Measurements from ENCODE around the gene OTUD7B. TPM values are rescaled to one million over a fixed set of nuclear protein-coding genes. Genes with fewer than 3 reads are reported as not detected.

Gene OTUD7B
- total RNA-seq, 3 donors from 2014 or later (not counting 1 experiment from before 2014, with no cell fraction given): 10.6 to 19.6 (median 12.3) TPM

GRCh38 chr1:149993764-149994163 lies 16.8 kb downstream of the OTUD7B start:
- DNase-seq: no peak
- Histone ChIP-seq H3K36me3 (ENCODE audit: control insufficient read depth, insufficient read depth, low read length) (peaks cover 2% of the 10 kb centered on the region), H3K27ac (ENCODE audit: low read length) (no peak overlapping the region), H3K4me3 (ENCODE audit: low read length) (no peak overlapping the region), H3K4me1 (ENCODE audit: control insufficient read depth, insufficient read depth, low read length) (no peaks in the 10 kb centered on the region), H3K9me3 (ENCODE audit: control insufficient read depth, insufficient read depth, low read length) (no peaks in the 10 kb centered on the region), H3K27me3 (ENCODE audit: control insufficient read depth, insufficient read depth, low read length) (no peaks in the 10 kb centered on the region)
- no peak for TF ChIP-seq CTCF (IDR thresholded peaks at IDR 0.05)
- Mint-ChIP-seq H3K9me3 (no peaks in the 10 kb centered on the region), H3K36me3 (no peaks in the 10 kb centered on the region), H3K4me1 (peaks cover 20 to 26% of the 10 kb centered on the region in 2 donors), H3K27me3 (ENCODE audit: low read depth in 2 of 2) (no peaks in the 10 kb centered on the region), H3K4me3 (no peak overlapping the region), H3K27ac (no peak overlapping the region)
- no peak for ATAC-seq
- intact Hi-C loops (cut with micrococcal nuclease): no loop called here

GRCh38 chr1:149993181-149993580 lies 17.3 kb downstream of the OTUD7B start:
- Mint-ChIP-seq H3K4me3 (no peak overlapping the region), H3K27ac (no peak overlapping the region), H3K27me3 (ENCODE audit: low read depth in 2 of 2) (no peaks in the 10 kb centered on the region), H3K4me1 (peaks cover 20% of the 10 kb centered on the region in 2 donors), H3K9me3 (no peaks in the 10 kb centered on the region), H3K36me3 (no peaks in the 10 kb centered on the region)
- Histone ChIP-seq H3K27me3 (ENCODE audit: control insufficient read depth, insufficient read depth, low read length) (no peaks in the 10 kb centered on the region), H3K9me3 (ENCODE audit: control insufficient read depth, insufficient read depth, low read length) (no peaks in the 10 kb centered on the region), H3K4me3 (ENCODE audit: low read length) (no peak overlapping the region), H3K4me1 (ENCODE audit: control insufficient read depth, insufficient read depth, low read length) (no peaks in the 10 kb centered on the region), H3K36me3 (ENCODE audit: control insufficient read depth, insufficient read depth, low read length) (peaks cover 2% of the 10 kb centered on the region), H3K27ac (ENCODE audit: low read length) (no peak overlapping the region)
- no peak for TF ChIP-seq CTCF (IDR thresholded peaks at IDR 0.05)
- ATAC-seq (no peak), DNase-seq (no peak)
- intact Hi-C loops (cut with micrococcal nuclease): no loop called here
- WGBS (ENCODE audit: insufficient coverage): 83% methylated on average over 1 of the region's 1 CpG

GRCh38 chr1:149987297-149987595 lies 23.3 kb downstream of the OTUD7B start:
- Histone ChIP-seq H3K27ac (ENCODE audit: low read length) (no peak overlapping the region), H3K4me3 (ENCODE audit: low read length) (no peak overlapping the region), H3K4me1 (ENCODE audit: control insufficient read depth, insufficient read depth, low read length) (no peaks in the 10 kb centered on the region), H3K9me3 (ENCODE audit: control insufficient read depth, insufficient read depth, low read length) (no peaks in the 10 kb centered on the region), H3K36me3 (ENCODE audit: control insufficient read depth, insufficient read depth, low read length) (no peaks in the 10 kb centered on the region), H3K27me3 (ENCODE audit: control insufficient read depth, insufficient read depth, low read length) (no peaks in the 10 kb centered on the region)
- WGBS (ENCODE audit: insufficient coverage): 100% methylated on average over 1 of the region's 1 CpG
- DNase-seq (no peak), ATAC-seq (no peak)
- peaks cover 10 to 33% of the 10 kb centered on the region in 2 donors for H3K4me1 Mint-ChIP-seq
- H3K27ac Mint-ChIP-seq: no peak overlapping the region
- TF ChIP-seq CTCF (IDR thresholded peaks at IDR 0.05): no peak
- H3K4me3 Mint-ChIP-seq: no peak overlapping the region
- intact Hi-C loops (cut with micrococcal nuclease): no loop called here
- no peaks in the 10 kb centered on the region for H3K36me3 Mint-ChIP-seq
- H3K9me3 Mint-ChIP-seq: no peaks in the 10 kb centered on the region
- H3K27me3 Mint-ChIP-seq (ENCODE audit: low read depth in 2 of 2): no peaks in the 10 kb centered on the region

- H3K4me1 ChIP-seq (ENCODE audit: control insufficient read depth, insufficient read depth, low read length): no peaks in the 10 kb centered on the region
- H3K27ac ChIP-seq (ENCODE audit: low read length): no peak overlapping the region
- no peak overlapping the region for H3K4me3 ChIP-seq (ENCODE audit: low read length)
- no peak overlapping the region for H3K27ac Mint-ChIP-seq
- no peaks in the 10 kb centered on the region for H3K9me3 Mint-ChIP-seq
- DNase-seq (no peak), ATAC-seq (no peak)
- no peak for TF ChIP-seq CTCF (IDR thresholded peaks at IDR 0.05)
- no peaks in the 10 kb centered on the region for H3K27me3 ChIP-seq (ENCODE audit: control insufficient read depth, insufficient read depth, low read length)
- WGBS (ENCODE audit: insufficient coverage): 96% methylated on average over 4 of the region's 4 CpGs
- H3K36me3 Mint-ChIP-seq: no peaks in the 10 kb centered on the region
- intact Hi-C loops (cut with micrococcal nuclease): no loop called here
- H3K36me3 ChIP-seq (ENCODE audit: control insufficient read depth, insufficient read depth, low read length): no peaks in the 10 kb centered on the region
- no peaks in the 10 kb centered on the region for H3K9me3 ChIP-seq (ENCODE audit: control insufficient read depth, insufficient read depth, low read length)
- peaks cover 10 to 33% of the 10 kb centered on the region in 2 donors for H3K4me1 Mint-ChIP-seq
- no peaks in the 10 kb centered on the region for H3K27me3 Mint-ChIP-seq (ENCODE audit: low read depth in 2 of 2)
- H3K4me3 Mint-ChIP-seq: no peak overlapping the region
Observed at GRCh38 chr1:149986486-149987296, 23.8 kb downstream of the OTUD7B start.

All from natural killer cell (primary cell).